T-helper 1 cell treated with Interleukin-12 subunit alpha and Interleukin-12 subunit beta and Interleukin-4 antibody, amounts not matched to agents 30 μg/mL and 1 μg/mL, for 36 hours (primary cell): Measurements from ENCODE around the gene CYBA.
A peak's percentile ranks its signal among the peaks of the same experiment; 100 is the strongest.

Experiments used
- H3K27ac Mint-ChIP-seq: one replicate; pipeline ENCODE4 v1.8.0; 2021; ENCODE audit warnings: mild to moderate bottlenecking, mixed read lengths
- H3K27me3 Mint-ChIP-seq: one replicate; pipeline ENCODE4 v1.8.0; 2021; ENCODE audit warnings: low read depth, mixed read lengths
- H3K36me3 Mint-ChIP-seq: one replicate; pipeline ENCODE4 v1.8.0; 2021; ENCODE audit warnings: low read depth, mixed read lengths
- H3K4me1 Mint-ChIP-seq: one replicate; pipeline ENCODE4 v1.8.0; 2021; ENCODE audit warnings: low read depth, mixed read lengths
- H3K4me3 Mint-ChIP-seq: one replicate; pipeline ENCODE4 v1.8.0; 2021; ENCODE audit warnings: mild to moderate bottlenecking, moderate library complexity, mixed read lengths
- H3K9me3 Mint-ChIP-seq: one replicate; pipeline ENCODE4 v1.8.0; 2021; ENCODE audit warnings: mixed read lengths

Gene CYBA

DNA sequence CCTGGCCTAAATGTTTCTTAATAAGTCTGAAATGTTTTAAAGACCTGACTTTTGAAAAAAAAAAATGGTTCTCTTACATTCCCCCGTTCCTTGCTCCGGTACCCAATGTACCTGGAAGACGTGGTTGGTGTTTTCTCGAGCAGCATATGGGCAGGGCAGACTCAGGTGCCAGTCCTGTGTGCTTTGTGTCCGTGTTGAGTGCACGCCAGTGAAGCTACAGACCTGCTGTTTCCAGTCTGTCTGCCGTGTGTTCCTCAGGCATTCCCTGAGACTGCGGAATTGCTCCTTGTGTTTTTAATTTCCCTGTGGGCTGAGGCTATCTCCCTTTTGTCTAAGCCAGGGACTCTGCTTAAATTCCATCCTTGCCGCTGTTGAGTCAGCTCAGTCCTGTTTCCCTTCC, 24.2 kb downstream of the CYBA start:
- peaks cover 27% of the 10 kb centered on the region for H3K36me3 Mint-ChIP-seq
- no peak overlapping the region for H3K27ac Mint-ChIP-seq
- H3K27me3 Mint-ChIP-seq, result no peaks in the 10 kb centered on the region
- no peak overlapping the region for H3K4me3 Mint-ChIP-seq
- H3K9me3 Mint-ChIP-seq, result no peaks in the 10 kb centered on the region
- peaks cover 1% of the 10 kb centered on the region for H3K4me1 Mint-ChIP-seq

DNA sequence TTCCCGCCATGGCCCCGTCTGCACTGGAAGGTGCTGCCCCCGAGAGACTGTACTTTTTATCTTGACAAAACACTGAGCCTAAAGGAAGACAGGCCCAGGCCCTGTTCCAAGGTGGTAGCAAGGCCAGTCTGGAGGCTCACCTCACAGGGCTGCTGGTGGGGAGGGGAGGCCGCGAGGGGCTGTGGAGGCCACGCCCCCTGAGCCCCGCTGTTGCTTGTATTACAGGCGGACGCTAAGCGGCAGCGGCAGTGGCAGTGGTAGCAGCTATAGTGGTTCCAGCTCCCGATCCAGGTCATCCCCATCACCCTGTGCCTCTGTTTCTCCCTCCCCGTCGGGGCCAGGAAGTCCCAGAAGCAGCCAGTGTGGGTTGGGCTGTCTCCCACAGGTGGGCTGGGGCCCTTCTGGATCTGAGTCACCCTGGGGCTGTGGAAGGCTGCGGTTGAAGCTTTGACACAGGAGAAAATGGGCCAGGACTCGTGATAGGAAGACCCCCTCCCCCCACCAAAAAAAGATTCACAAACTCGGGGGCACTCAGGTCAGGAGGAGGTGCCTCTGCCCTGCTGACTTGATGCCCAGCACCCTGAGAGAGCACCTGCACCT, 25.8 kb downstream of the CYBA start:
- H3K4me1 Mint-ChIP-seq, result peaks cover 7% of the 10 kb centered on the region
- no peaks in the 10 kb centered on the region for H3K27me3 Mint-ChIP-seq
- no peaks in the 10 kb centered on the region for H3K9me3 Mint-ChIP-seq
- no peak overlapping the region for H3K27ac Mint-ChIP-seq
- H3K4me3 Mint-ChIP-seq, result no peak overlapping the region
- H3K36me3 Mint-ChIP-seq, result peaks cover 23% of the 10 kb centered on the region

DNA sequence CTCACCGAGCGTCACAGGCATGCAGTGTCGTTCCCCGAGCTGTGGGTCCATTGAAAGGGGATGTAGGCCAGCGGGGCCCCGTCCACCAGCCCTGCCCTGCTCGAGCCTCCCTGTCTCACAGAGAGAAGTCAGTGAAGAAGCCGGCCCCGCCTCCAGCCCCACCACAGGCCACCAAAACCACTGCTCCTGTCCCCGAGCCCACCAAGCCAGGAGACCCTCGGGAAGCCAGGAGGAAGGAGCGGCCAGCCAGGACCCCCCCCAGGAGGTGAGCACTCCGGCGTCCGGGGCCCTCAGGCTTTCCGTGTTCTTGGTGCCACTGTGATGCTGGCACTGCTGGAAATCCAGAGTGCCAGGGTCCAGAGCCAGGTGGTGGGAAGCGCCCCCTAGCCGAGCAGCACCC, 26.4 kb downstream of the CYBA start:
- H3K4me1 Mint-ChIP-seq, result peaks cover 13% of the 10 kb centered on the region
- no peak overlapping the region for H3K4me3 Mint-ChIP-seq
- H3K9me3 Mint-ChIP-seq, result no peaks in the 10 kb centered on the region
- peaks cover 22% of the 10 kb centered on the region for H3K36me3 Mint-ChIP-seq
- no peaks in the 10 kb centered on the region for H3K27me3 Mint-ChIP-seq
- H3K27ac Mint-ChIP-seq, result no peak overlapping the region

DNA sequence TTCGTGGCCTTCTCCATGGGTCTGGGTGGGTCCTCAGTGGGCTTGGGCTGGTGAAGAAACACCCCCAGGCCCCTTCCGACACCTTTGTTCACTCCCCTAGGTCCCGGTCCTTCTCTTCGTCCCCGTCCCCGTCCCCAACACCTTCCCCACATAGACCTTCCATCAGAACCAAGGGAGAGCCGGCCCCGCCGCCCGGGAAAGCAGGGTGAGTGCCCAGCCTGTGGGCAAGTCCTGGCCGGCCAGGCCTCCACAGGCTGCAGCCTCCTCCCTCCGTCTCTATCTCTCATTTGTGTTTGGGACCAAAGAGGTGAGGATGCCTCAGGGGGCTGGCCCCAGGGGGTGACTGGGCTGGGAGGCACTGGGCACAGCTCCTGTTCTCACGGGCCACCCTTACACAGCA, 27.0 kb downstream of the CYBA start:
- H3K27ac Mint-ChIP-seq, result no peak overlapping the region
- H3K36me3 Mint-ChIP-seq, result peaks cover 23% of the 10 kb centered on the region
- H3K4me3 Mint-ChIP-seq, result no peak overlapping the region
- H3K27me3 Mint-ChIP-seq, result no peaks in the 10 kb centered on the region
- no peaks in the 10 kb centered on the region for H3K9me3 Mint-ChIP-seq
- H3K4me1 Mint-ChIP-seq, result peaks cover 17% of the 10 kb centered on the region

DNA sequence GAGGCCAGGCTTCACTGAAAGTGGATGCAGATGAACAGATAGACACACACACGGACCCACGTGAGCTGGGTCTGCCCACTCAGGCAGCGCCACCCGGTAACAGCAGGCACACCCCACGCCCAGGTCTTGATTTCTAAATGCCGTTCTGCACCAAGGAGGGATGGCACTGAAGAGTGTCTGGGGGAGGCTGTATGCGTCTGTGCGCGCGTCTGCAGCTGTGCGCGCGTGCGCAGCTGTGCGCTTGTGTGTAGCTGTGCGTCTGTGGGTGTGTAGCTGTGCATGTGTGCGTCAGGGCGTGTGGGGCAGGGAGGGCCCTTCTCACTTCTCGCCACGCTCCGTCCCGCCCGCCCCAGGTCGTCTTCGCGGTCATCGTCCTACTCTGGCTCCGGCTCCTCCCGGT, 28.0 kb downstream of the CYBA start:
- Mint-ChIP-seq H3K36me3 (peaks cover 24% of the 10 kb centered on the region), H3K4me3 (no peak overlapping the region), H3K27me3 (no peaks in the 10 kb centered on the region), H3K27ac (no peak overlapping the region), H3K9me3 (no peaks in the 10 kb centered on the region), H3K4me1 (peaks cover 21% of the 10 kb centered on the region)

DNA sequence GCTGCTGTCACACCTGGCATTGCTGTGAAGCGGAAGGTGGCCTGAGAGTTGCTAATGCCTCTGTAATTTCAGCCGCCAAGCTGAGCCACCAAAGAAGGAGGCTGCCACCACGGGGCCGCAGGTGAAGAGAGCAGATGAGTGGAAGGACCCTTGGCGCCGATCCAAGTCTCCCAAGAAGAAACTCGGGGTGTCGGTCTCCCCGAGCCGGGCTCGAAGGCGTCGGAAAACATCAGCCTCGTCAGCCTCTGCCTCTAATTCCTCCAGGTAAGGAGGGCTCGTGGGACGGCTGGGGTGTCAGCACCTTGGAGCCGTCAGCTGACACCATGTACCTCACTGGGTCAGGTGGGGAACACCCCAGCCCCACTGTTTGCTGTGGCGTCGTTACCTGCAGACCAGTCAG, 28.7 kb downstream of the CYBA start:
- H3K4me3 Mint-ChIP-seq, result no peak overlapping the region
- no peaks in the 10 kb centered on the region for H3K27me3 Mint-ChIP-seq
- H3K9me3 Mint-ChIP-seq, result no peaks in the 10 kb centered on the region
- H3K36me3 Mint-ChIP-seq, result peaks cover 19% of the 10 kb centered on the region
- no peak overlapping the region for H3K27ac Mint-ChIP-seq
- H3K4me1 Mint-ChIP-seq, result peaks cover 19% of the 10 kb centered on the region

DNA sequence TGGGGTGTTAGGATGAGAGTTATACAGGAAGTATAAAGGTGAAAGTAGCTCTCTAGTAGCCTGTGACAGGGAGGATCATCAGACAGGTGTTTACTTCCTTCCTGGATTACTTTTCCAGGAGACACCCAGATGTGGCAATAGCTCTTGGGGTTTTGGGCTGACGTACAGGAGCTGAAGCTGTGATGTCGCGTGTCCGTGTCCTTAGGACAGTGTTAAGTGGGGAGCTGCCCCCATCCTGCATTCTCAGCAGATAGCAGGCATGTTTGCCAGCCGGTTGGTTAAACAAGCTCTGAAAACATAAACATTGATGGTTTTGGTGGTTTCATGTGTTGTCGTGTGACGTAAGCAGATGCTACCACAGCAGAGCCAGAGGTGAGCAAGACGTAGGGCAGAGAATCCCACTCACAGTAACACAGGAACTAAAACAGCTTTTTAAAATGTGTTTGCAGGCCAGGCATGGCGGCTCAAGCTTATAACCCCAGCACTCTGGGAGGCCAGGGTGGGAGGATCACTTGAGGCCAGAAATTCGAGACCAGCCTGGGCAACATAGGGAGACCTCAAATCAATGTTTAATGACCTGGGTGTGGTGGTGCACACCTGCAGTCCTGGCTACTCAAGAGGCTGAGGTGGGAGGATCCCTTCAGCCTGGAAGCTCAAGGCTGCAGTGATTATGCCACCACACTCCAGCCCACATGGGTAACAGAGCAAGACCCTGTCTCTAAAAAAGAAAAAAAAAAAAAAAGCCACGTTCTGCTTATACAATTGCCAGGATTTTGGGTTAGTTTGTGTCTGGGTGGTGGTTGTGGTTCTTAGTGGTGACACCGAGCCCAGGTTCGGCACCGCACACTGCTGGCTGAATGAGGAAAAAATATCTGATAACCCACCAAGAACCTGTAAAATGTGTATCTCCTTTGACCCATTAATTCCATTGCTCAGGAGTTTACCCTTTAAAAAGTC, 30.7 kb downstream of the CYBA start:
- Mint-ChIP-seq H3K4me3 (peak overlapping the region; percentile 30), H3K4me1 (peaks cover 19% of the 10 kb centered on the region), H3K27ac (peak overlapping the region; percentile 83), H3K27me3 (no peaks in the 10 kb centered on the region), H3K36me3 (peaks cover 16% of the 10 kb centered on the region), H3K9me3 (no peaks in the 10 kb centered on the region)

DNA sequence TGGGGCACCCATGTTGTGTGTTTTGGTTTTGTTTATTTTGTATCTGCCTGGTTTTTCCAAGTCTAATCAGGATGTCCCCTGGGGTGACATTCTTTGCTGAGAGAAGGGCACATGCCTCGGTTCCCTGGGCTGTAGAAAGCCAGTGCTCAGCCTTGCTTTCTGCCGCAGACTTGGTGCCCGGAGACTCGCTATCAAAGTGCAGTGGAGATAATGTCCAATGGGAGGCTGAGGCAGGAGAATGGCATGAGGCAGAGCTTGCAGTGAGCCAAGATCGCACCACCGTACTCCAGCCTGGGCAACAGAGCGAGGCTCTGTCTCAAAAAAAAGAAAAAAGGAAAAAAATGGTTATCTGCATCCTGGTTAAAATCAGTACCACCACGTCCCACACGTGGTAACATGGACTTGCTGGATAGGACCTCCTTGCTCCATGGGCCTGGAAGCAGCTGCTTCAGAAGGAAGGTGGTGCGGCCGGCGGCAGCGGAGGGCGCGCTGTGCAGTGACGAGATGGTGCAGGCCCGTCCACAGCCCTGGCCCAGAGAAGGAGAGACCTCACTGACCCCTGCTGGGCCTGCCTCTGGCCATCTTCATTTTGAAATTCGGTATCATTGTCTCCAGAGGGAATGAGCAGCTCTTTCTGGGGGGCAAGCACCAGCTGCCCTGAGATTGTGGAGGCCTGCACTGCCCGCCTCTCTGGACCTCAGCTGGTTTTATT, 31.7 kb downstream of the CYBA start:
- Mint-ChIP-seq H3K27ac (peak overlapping the region; percentile 83), H3K36me3 (peaks cover 17% of the 10 kb centered on the region), H3K27me3 (no peaks in the 10 kb centered on the region), H3K4me3 (no peak overlapping the region), H3K9me3 (no peaks in the 10 kb centered on the region), H3K4me1 (peaks cover 19% of the 10 kb centered on the region)

DNA sequence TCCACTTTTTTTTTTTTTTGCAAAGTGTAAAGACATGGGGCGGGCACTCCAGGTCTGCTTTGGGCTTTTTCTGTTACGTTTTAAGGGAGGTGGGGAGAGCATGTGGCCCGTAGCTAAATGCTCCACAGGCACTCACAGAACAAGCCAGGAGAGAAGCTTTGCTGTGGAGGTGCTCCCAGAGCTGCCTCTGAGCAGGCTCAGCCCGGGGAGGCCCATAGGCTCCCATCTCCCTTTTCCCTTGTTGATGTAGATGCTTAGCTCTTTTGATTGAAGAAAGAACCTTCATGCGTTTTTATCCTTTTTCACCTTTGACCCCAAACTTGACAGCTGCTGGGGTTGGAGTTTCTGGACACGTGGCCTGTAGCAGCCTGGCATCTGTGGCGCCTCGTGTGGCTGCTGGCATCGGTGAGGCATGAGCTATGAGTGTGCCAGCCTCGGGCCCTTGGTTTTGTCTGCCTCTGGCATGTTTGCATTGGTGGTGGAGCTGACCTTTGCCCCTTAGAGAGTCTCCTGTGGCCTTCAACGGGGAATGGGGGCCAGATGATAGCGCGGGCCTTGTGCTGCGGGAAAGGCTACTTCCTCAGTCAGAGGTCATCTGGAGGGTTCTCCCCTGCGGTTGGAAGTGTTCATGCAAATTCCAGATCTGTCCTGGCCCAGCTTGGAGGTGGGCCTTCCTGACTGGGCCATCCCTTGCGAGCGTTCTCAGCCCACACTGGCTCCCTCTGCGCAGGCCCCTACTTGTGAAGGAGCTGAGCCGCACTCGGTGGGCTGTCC, 32.5 kb downstream of the CYBA start:
- no peak overlapping the region for H3K4me3 Mint-ChIP-seq
- H3K9me3 Mint-ChIP-seq, result no peaks in the 10 kb centered on the region
- peaks cover 18% of the 10 kb centered on the region for H3K36me3 Mint-ChIP-seq
- peak overlapping the region; percentile 75 for H3K27ac Mint-ChIP-seq
- no peaks in the 10 kb centered on the region for H3K27me3 Mint-ChIP-seq
- peaks cover 21% of the 10 kb centered on the region for H3K4me1 Mint-ChIP-seq

DNA sequence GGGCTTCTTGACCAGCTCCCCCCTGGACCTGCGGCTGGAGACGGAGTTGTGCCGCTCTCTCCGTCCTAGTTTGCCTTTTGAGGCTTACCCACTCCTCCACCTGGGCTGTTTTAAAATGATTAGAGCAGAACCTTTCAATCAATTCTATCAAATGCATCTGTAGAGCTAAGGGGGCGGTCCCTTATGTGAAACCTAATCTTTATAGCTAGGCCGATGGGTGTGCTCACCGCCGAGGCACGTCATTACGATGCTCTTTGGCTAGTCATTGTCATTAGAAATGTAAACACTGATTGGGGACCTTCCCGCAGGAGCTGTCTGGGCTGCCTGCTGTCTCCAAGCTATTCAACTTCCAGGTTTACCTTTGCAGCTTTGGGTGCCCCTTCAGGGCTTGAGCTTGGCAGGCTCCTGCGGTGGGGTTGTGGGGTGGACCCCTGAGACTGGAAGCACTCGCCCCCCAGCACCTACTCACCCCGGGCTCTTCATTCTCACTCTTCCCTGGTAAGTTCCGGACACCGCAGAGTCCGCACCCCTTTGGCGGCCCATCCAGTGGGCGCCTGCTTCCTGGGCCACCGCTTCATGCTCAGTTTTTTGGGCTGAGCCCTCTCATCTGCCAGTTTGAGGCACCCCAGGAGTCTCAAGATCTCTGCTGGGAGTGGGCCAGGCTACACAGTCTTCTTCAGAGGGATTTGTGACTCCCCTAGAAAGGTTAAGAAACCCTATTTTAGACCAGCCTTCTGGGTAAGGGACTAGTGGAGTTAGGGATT, 33.4 kb downstream of the CYBA start:
- Mint-ChIP-seq H3K27ac (no peak overlapping the region), H3K4me1 (peaks cover 21% of the 10 kb centered on the region), H3K36me3 (peaks cover 17% of the 10 kb centered on the region), H3K27me3 (no peaks in the 10 kb centered on the region), H3K9me3 (no peaks in the 10 kb centered on the region), H3K4me3 (no peak overlapping the region)

DNA sequence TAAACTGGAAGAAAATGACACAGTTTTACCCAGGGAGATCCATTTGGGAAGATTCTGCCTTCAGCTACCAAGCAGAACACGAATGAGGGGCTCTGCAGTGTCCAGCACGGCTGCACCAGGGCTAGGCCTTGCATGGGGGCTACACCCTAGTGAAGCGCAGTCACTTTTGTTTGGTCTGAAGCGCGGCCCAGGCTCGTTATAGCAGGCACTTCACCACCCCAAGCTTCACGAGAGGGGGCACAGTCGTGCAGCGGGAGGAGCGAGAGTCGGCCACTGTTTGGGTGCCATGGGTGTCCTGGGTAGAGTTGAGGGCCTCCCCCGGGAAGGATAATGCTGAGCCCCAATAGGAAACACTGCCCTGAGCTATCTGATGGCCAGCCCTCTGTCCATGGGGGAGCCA, 34.1 kb downstream of the CYBA start:
- Mint-ChIP-seq H3K9me3 (no peaks in the 10 kb centered on the region), H3K27me3 (no peaks in the 10 kb centered on the region), H3K4me3 (no peak overlapping the region), H3K36me3 (peaks cover 13% of the 10 kb centered on the region), H3K4me1 (peaks cover 21% of the 10 kb centered on the region), H3K27ac (no peak overlapping the region)

DNA sequence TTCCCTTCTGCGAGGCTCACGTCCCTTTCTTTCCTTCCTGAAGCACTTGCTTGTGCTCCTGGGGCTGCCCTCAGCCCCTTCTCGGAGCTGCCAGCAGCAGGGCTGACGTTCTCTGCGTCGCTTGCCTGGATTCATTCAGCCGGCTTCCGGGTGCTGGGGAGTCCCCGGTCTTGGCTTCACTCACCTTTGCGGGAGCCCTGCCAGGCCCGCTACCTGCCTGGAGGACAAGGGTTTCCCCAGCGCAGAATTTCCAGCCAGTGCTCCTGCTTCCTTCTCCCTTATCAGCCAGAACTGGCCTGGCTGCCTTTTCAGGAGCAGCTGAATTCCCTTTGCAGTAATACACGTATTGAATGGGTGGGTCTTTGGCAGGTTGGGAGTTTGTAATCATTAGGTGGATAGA, 34.5 kb downstream of the CYBA start:
- no peaks in the 10 kb centered on the region for H3K9me3 Mint-ChIP-seq
- no peaks in the 10 kb centered on the region for H3K27me3 Mint-ChIP-seq
- no peak overlapping the region for H3K4me3 Mint-ChIP-seq
- H3K27ac Mint-ChIP-seq, result peak overlapping the region; percentile 68
- H3K4me1 Mint-ChIP-seq, result peaks cover 21% of the 10 kb centered on the region
- peaks cover 13% of the 10 kb centered on the region for H3K36me3 Mint-ChIP-seq

DNA sequence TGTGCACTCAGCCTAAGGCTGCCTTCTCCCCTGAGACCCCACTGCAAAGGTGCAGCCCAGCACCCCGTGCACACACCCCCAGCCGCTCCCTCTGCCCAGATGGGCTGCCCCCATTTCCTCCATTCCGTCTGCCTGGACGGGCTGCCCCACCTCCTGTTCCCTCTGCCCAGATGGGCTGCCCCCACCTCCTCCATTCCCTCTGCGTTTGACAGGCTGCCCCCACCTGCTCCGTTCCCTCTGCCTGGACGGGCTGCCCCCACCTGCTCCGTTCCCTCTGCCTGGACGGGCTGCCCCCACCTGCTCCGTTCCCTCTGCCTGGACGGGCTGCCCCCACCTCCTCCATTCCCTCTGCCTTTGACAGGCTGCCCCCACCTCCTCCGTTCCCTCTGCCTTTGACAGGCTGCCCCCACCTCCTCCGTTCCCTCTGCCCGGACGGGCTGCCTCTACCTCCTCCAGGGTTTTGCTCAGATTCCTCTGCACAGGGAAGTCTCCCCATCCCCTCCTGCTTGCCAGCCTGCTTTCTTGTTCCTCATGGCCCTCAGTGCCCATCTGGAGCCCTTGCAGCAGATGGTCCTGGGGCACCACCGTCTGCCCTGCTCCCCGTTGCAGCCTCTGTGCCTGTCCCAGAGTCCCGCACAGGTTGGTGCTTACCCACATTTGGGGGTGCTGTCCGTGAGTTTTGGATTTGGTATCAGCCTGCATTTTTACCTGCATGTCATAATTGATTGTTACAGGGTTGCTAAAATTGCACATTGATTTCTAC, 35.9 kb downstream of the CYBA start:
- H3K9me3 Mint-ChIP-seq, result no peaks in the 10 kb centered on the region

More for the DNA sequence above, 35.9 kb downstream of the CYBA start:
- Mint-ChIP-seq H3K4me3 (no peak overlapping the region), H3K4me1 (peaks cover 16% of the 10 kb centered on the region), H3K36me3 (peaks cover 22% of the 10 kb centered on the region), H3K27me3 (no peaks in the 10 kb centered on the region), H3K27ac (peak overlapping the region; percentile 3)
